Memory B cell (primary cell): ENCODE data around the gene BMP8B.
"Not testable (repeated sequence)": the region's sequence is repeated elsewhere in the genome, so short reads cannot be mapped to it uniquely, and the experiment has no call there.

Source experiments
- ATAC-seq: fragments of 150-1000 bp; cut with Tn5 transposase; 2 replicates; pipeline ENCODE4 v1.10.0; 2021; ENCODE audit warnings: low read depth, mild to moderate bottlenecking, moderate library complexity
- DNase-seq, 2 donors: peaks; one replicate each; pipeline ENCODE4 v3.0.0; 2022; ENCODE audit warnings: low spot score in 2 of 2
- H3K27ac Mint-ChIP-seq: one replicate; pipeline ENCODE4 v1.8.0; 2022; ENCODE audit warnings: mild to moderate bottlenecking, moderate library complexity, mixed read lengths
- H3K27me3 Mint-ChIP-seq: one replicate; pipeline ENCODE4 v1.8.0; 2022; ENCODE audit warnings: mixed read lengths
- H3K36me3 Mint-ChIP-seq: one replicate; pipeline ENCODE4 v1.8.0; 2022; ENCODE audit warnings: mild to moderate bottlenecking, mixed read lengths
- H3K4me1 Mint-ChIP-seq: one replicate; pipeline ENCODE4 v1.8.0; 2022; ENCODE audit warnings: mixed read lengths
- H3K4me3 Mint-ChIP-seq: one replicate; pipeline ENCODE4 v1.8.0; 2022; ENCODE audit warnings: mild to moderate bottlenecking, moderate library complexity, mixed read lengths
- H3K9me3 Mint-ChIP-seq: one replicate; pipeline ENCODE4 v1.8.0; 2022; ENCODE audit warnings: mixed read lengths

Gene BMP8B

GRCh38 chr1:39823450-39823849 is 34.8 kb upstream of the BMP8B start:
- H3K4me3 Mint-ChIP-seq, ATAC-seq, H3K9me3 Mint-ChIP-seq, DNase-seq, H3K27me3 Mint-ChIP-seq, H3K27ac Mint-ChIP-seq, H3K36me3 Mint-ChIP-seq: not testable (repeated sequence)
- H3K4me1 Mint-ChIP-seq: peaks cover 13% of the 10 kb centered on the region

GRCh38 chr1:39822146-39822545 is 33.5 kb upstream of the BMP8B start:
- DNase-seq: no peak
- H3K9me3 Mint-ChIP-seq: no peaks in the 10 kb centered on the region
- no peak overlapping the region for H3K4me3 Mint-ChIP-seq
- H3K27me3 Mint-ChIP-seq: no peaks in the 10 kb centered on the region
- no peaks in the 10 kb centered on the region for H3K36me3 Mint-ChIP-seq
- H3K4me1 Mint-ChIP-seq: peaks cover 18% of the 10 kb centered on the region
- no peak for ATAC-seq
- H3K27ac Mint-ChIP-seq: no peak overlapping the region

- H3K9me3 Mint-ChIP-seq: no peaks in the 10 kb centered on the region
- H3K4me3 Mint-ChIP-seq: no peak overlapping the region
- H3K27ac Mint-ChIP-seq: no peak overlapping the region
- no peaks in the 10 kb centered on the region for H3K27me3 Mint-ChIP-seq
- no peaks in the 10 kb centered on the region for H3K36me3 Mint-ChIP-seq
- H3K4me1 Mint-ChIP-seq: peaks cover 10% of the 10 kb centered on the region
- ATAC-seq: no peak
- no peak for DNase-seq
These were observed 30.6 kb upstream of the BMP8B start for GRCh38 chr1:39819091-39819812.

- DNase-seq (no peak), ATAC-seq (no peak)
- no peak overlapping the region for H3K4me3 Mint-ChIP-seq
- H3K4me1 Mint-ChIP-seq: peaks cover 8% of the 10 kb centered on the region
- no peak overlapping the region for H3K27ac Mint-ChIP-seq
- no peaks in the 10 kb centered on the region for H3K36me3 Mint-ChIP-seq
- no peaks in the 10 kb centered on the region for H3K9me3 Mint-ChIP-seq
- H3K27me3 Mint-ChIP-seq: no peaks in the 10 kb centered on the region
These were observed 29.8 kb upstream of the BMP8B start for GRCh38 chr1:39818482-39818881.

GRCh38 chr1:39817091-39817932 is 28.6 kb upstream of the BMP8B start:
- ATAC-seq (peak; percentile 92), DNase-seq (peak; percentile 64 to 76)
- H3K4me3 Mint-ChIP-seq: peak overlapping the region; percentile 76
- not testable (repeated sequence) for H3K27me3 Mint-ChIP-seq, H3K9me3 Mint-ChIP-seq, H3K36me3 Mint-ChIP-seq
- H3K27ac Mint-ChIP-seq: peak overlapping the region; percentile 72
- H3K4me1 Mint-ChIP-seq: peaks cover 11% of the 10 kb centered on the region

- H3K4me3 Mint-ChIP-seq: peak overlapping the region; percentile 76
- peaks cover 2% of the 10 kb centered on the region for H3K36me3 Mint-ChIP-seq
- DNase-seq (peak; percentile 66 to 68), ATAC-seq (peak; percentile 38)
- no peaks in the 10 kb centered on the region for H3K27me3 Mint-ChIP-seq
- H3K27ac Mint-ChIP-seq: peak overlapping the region; percentile 72
- H3K4me1 Mint-ChIP-seq: peaks cover 11% of the 10 kb centered on the region
- H3K9me3 Mint-ChIP-seq: no peaks in the 10 kb centered on the region
These were observed 27.9 kb upstream of the BMP8B start for GRCh38 chr1:39816415-39817090.

- Mint-ChIP-seq H3K36me3 (peaks cover 6% of the 10 kb centered on the region), H3K9me3 (no peaks in the 10 kb centered on the region), H3K27me3 (no peaks in the 10 kb centered on the region), H3K4me1 (peaks cover 11% of the 10 kb centered on the region), H3K4me3 (no peak overlapping the region), H3K27ac (no peak overlapping the region)
- DNase-seq (no peak), ATAC-seq (no peak)
These were observed 24.2 kb upstream of the BMP8B start for GRCh38 chr1:39812913-39813312.

GRCh38 chr1:39808784-39809517 is 20.3 kb upstream of the BMP8B start:
- Mint-ChIP-seq H3K27ac (no peak overlapping the region), H3K36me3 (peaks cover 15% of the 10 kb centered on the region), H3K9me3 (peaks cover 4% of the 10 kb centered on the region), H3K4me1 (peaks cover 3% of the 10 kb centered on the region), H3K27me3 (no peaks in the 10 kb centered on the region), H3K4me3 (no peak overlapping the region)
- ATAC-seq: no peak
- DNase-seq: no peak

- H3K4me3 Mint-ChIP-seq: no peak overlapping the region
- no peaks in the 10 kb centered on the region for H3K27me3 Mint-ChIP-seq
- DNase-seq (no peak), ATAC-seq (no peak)
- peaks cover 13% of the 10 kb centered on the region for H3K36me3 Mint-ChIP-seq
- H3K9me3 Mint-ChIP-seq: peaks cover 4% of the 10 kb centered on the region
- H3K27ac Mint-ChIP-seq: no peak overlapping the region
- H3K4me1 Mint-ChIP-seq: no peaks in the 10 kb centered on the region
These were observed 16.7 kb upstream of the BMP8B start for GRCh38 chr1:39805385-39805784.

GRCh38 chr1:39802496-39803260 is 14.0 kb upstream of the BMP8B start:
- Mint-ChIP-seq H3K27me3 (no peaks in the 10 kb centered on the region), H3K27ac (no peak overlapping the region), H3K9me3 (peaks cover 4% of the 10 kb centered on the region), H3K4me3 (no peak overlapping the region), H3K4me1 (peaks cover 7% of the 10 kb centered on the region), H3K36me3 (peaks cover 9% of the 10 kb centered on the region)
- no peak for DNase-seq
- no peak for ATAC-seq

- Mint-ChIP-seq H3K9me3 (peaks cover 2% of the 10 kb centered on the region), H3K27ac (no peak overlapping the region), H3K27me3 (no peaks in the 10 kb centered on the region), H3K36me3 (peaks cover 6% of the 10 kb centered on the region), H3K4me1 (peaks cover 7% of the 10 kb centered on the region), H3K4me3 (peak overlapping the region; percentile 73)
- no peak for ATAC-seq
- DNase-seq: no peak
These were observed 11.8 kb upstream of the BMP8B start for GRCh38 chr1:39800471-39800835.

GRCh38 chr1:39799770-39800470 is 11.3 kb upstream of the BMP8B start:
- ATAC-seq (peak; percentile 52), DNase-seq (peak; percentile 74 to 82)
- Mint-ChIP-seq H3K27me3 (no peaks in the 10 kb centered on the region), H3K9me3 (no peaks in the 10 kb centered on the region), H3K4me1 (peaks cover 7% of the 10 kb centered on the region), H3K36me3 (peaks cover 3% of the 10 kb centered on the region), H3K27ac (peak overlapping the region; percentile 94), H3K4me3 (peak overlapping the region; percentile 78)
